ENCODE measurements around the gene LAIR2.

DNA sequence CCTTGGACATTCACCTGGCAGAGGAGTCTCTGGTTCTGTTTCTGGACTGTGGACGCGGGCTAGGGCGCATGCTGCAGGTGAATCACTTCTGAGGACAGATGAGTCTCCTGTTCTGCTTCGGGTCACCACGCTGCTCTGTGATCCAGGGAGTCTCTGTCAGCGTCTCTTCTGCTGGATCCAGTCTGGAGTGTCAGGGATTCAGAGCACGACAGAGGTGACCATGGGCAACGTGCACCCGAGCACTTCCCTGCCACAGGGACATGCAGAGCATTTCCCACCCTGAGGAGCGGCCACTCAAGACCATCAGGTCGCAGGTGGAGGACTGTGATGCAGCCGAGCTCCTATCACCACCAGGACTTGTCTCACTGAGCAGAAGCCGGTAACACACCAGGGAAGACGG, 46.6 kb downstream of the LAIR2 start:
- no peak for TF ChIP-seq POLR2AphosphoS5 (IDR thresholded peaks at IDR 0.05; ENCODE audit: low read depth, low read length)
- no peak for TF ChIP-seq SPI1 (IDR thresholded peaks at IDR 0.05; ENCODE audit: low read depth, low read length)
- TF ChIP-seq TAF1 (IDR thresholded peaks at IDR 0.05; ENCODE audit: low read depth, low read length), result no peak
- TF ChIP-seq POLR2A (IDR thresholded peaks at IDR 0.05; ENCODE audit: low read depth, low read length), result no peak
